Measurements from ENCODE around the gene C5orf22.
"Not testable (repeated sequence)": the region's sequence is repeated elsewhere in the genome, so short reads cannot be mapped to it uniquely, and the experiment has no call there.

Gene C5orf22

GRCh38 chr5:31511305-31511704, 20.8 kb upstream of the C5orf22 start:
- Histone ChIP-seq H3K4me1 (ENCODE audit: control insufficient read depth, insufficient read depth, low read length) (no peaks in the 10 kb centered on the region), H3K27me3 (ENCODE audit: control insufficient read depth, insufficient read depth, low read length) (no peaks in the 10 kb centered on the region), H3K4me3 (ENCODE audit: low read depth, low read length) (no peak overlapping the region), H3K9ac (ENCODE audit: low read length) (no peak overlapping the region), H3K27ac (ENCODE audit: low read depth, low read length) (no peak overlapping the region), H3K9me3 (ENCODE audit: control insufficient read depth, insufficient read depth, low read depth, low read length) (no peaks in the 10 kb centered on the region), H3K36me3 (ENCODE audit: control insufficient read depth, insufficient read depth, low read length) (peaks cover 87% of the 10 kb centered on the region)

- Histone ChIP-seq H3K4me1 (ENCODE audit: control insufficient read depth, insufficient read depth, low read length) (no peaks in the 10 kb centered on the region), H3K4me3 (ENCODE audit: low read depth, low read length) (no peak overlapping the region), H3K9ac (ENCODE audit: low read length) (no peak overlapping the region), H3K27me3 (ENCODE audit: control insufficient read depth, insufficient read depth, low read length) (no peaks in the 10 kb centered on the region), H3K27ac (ENCODE audit: low read depth, low read length) (no peak overlapping the region), H3K9me3 (ENCODE audit: control insufficient read depth, insufficient read depth, low read depth, low read length) (no peaks in the 10 kb centered on the region), H3K36me3 (ENCODE audit: control insufficient read depth, insufficient read depth, low read length) (peaks cover 78% of the 10 kb centered on the region)
Measured at GRCh38 chr5:31516802-31517201, 15.3 kb upstream of the C5orf22 start.

GRCh38 chr5:31523041-31523440, 9.1 kb upstream of the C5orf22 start:
- H3K36me3 ChIP-seq (ENCODE audit: control insufficient read depth, insufficient read depth, low read length) = peaks cover 80% of the 10 kb centered on the region
- no peaks in the 10 kb centered on the region for H3K4me1 ChIP-seq (ENCODE audit: control insufficient read depth, insufficient read depth, low read length)
- H3K27ac ChIP-seq (ENCODE audit: low read depth, low read length) = no peak overlapping the region
- no peaks in the 10 kb centered on the region for H3K27me3 ChIP-seq (ENCODE audit: control insufficient read depth, insufficient read depth, low read length)
- no peaks in the 10 kb centered on the region for H3K9me3 ChIP-seq (ENCODE audit: control insufficient read depth, insufficient read depth, low read depth, low read length)
- H3K9ac ChIP-seq (ENCODE audit: low read length) = no peak overlapping the region
- H3K4me3 ChIP-seq (ENCODE audit: low read depth, low read length) = no peak overlapping the region

- Histone ChIP-seq H3K27ac (ENCODE audit: low read depth, low read length) (no peak overlapping the region), H3K36me3 (ENCODE audit: control insufficient read depth, insufficient read depth, low read length) (peaks cover 52% of the 10 kb centered on the region), H3K27me3 (ENCODE audit: control insufficient read depth, insufficient read depth, low read length) (no peaks in the 10 kb centered on the region)
Measured at GRCh38 chr5:31530541-31531265, 1.4 kb upstream of the C5orf22 start.

GRCh38 chr5:31531543-31531887, 586 bp upstream of the C5orf22 start:
- Histone ChIP-seq H3K4me1 (ENCODE audit: control insufficient read depth, insufficient read depth, low read length) (peaks cover 11% of the 10 kb centered on the region), H3K36me3 (ENCODE audit: control insufficient read depth, insufficient read depth, low read length) (peaks cover 52% of the 10 kb centered on the region), H3K4me3 (ENCODE audit: low read depth, low read length) (peak overlapping the region; percentile 99)

More at GRCh38 chr5:31530541-31531265, 1.4 kb upstream of the C5orf22 start:
- no peaks in the 10 kb centered on the region for H3K9me3 ChIP-seq (ENCODE audit: control insufficient read depth, insufficient read depth, low read depth, low read length)
- H3K9ac ChIP-seq (ENCODE audit: low read length) = peak overlapping the region; percentile 95
- peaks cover 11% of the 10 kb centered on the region for H3K4me1 ChIP-seq (ENCODE audit: control insufficient read depth, insufficient read depth, low read length)
- peak overlapping the region; percentile 99 for H3K4me3 ChIP-seq (ENCODE audit: low read depth, low read length)

GRCh38 chr5:31534527-31535046, 2.5 kb downstream of the C5orf22 start:
- no peak overlapping the region for H3K4me3 ChIP-seq (ENCODE audit: low read depth, low read length)

More at GRCh38 chr5:31531543-31531887, 586 bp upstream of the C5orf22 start:
- H3K27me3 ChIP-seq (ENCODE audit: control insufficient read depth, insufficient read depth, low read length) = no peaks in the 10 kb centered on the region
- no peaks in the 10 kb centered on the region for H3K9me3 ChIP-seq (ENCODE audit: control insufficient read depth, insufficient read depth, low read depth, low read length)
- H3K27ac ChIP-seq (ENCODE audit: low read depth, low read length) = peak overlapping the region; percentile 76
- H3K9ac ChIP-seq (ENCODE audit: low read length) = peak overlapping the region; percentile 95

GRCh38 chr5:31536873-31537272, 4.8 kb downstream of the C5orf22 start:
- no peak overlapping the region for H3K9ac ChIP-seq (ENCODE audit: low read length)
- H3K27me3 ChIP-seq (ENCODE audit: control insufficient read depth, insufficient read depth, low read length) = no peaks in the 10 kb centered on the region
- no peak overlapping the region for H3K4me3 ChIP-seq (ENCODE audit: low read depth, low read length)
- H3K9me3 ChIP-seq (ENCODE audit: control insufficient read depth, insufficient read depth, low read depth, low read length) = no peaks in the 10 kb centered on the region
- H3K4me1 ChIP-seq (ENCODE audit: control insufficient read depth, insufficient read depth, low read length) = peaks cover 4% of the 10 kb centered on the region; the same call in 1 of the 2 replicates
- peaks cover 77% of the 10 kb centered on the region for H3K36me3 ChIP-seq (ENCODE audit: control insufficient read depth, insufficient read depth, low read length)
- no peak overlapping the region for H3K27ac ChIP-seq (ENCODE audit: low read depth, low read length)

More at GRCh38 chr5:31534527-31535046, 2.5 kb downstream of the C5orf22 start:
- Histone ChIP-seq H3K27me3 (ENCODE audit: control insufficient read depth, insufficient read depth, low read length) (no peaks in the 10 kb centered on the region), H3K9ac (ENCODE audit: low read length) (no peak overlapping the region), H3K9me3 (ENCODE audit: control insufficient read depth, insufficient read depth, low read depth, low read length) (no peaks in the 10 kb centered on the region), H3K4me1 (ENCODE audit: control insufficient read depth, insufficient read depth, low read length) (peaks cover 11% of the 10 kb centered on the region), H3K27ac (ENCODE audit: low read depth, low read length) (no peak overlapping the region), H3K36me3 (ENCODE audit: control insufficient read depth, insufficient read depth, low read length) (peaks cover 56% of the 10 kb centered on the region)

- Histone ChIP-seq H3K36me3 (ENCODE audit: control insufficient read depth, insufficient read depth, low read length) (peaks cover 79% of the 10 kb centered on the region), H3K27ac (ENCODE audit: low read depth, low read length) (no peak overlapping the region), H3K27me3 (ENCODE audit: control insufficient read depth, insufficient read depth, low read length) (no peaks in the 10 kb centered on the region), H3K4me3 (ENCODE audit: low read depth, low read length) (no peak overlapping the region), H3K4me1 (ENCODE audit: control insufficient read depth, insufficient read depth, low read length) (peaks cover 4% of the 10 kb centered on the region; the same call in 1 of the 2 replicates), H3K9ac (ENCODE audit: low read length) (no peak overlapping the region), H3K9me3 (ENCODE audit: control insufficient read depth, insufficient read depth, low read depth, low read length) (no peaks in the 10 kb centered on the region)
Measured at GRCh38 chr5:31537349-31537748, 5.2 kb downstream of the C5orf22 start.

GRCh38 chr5:31537851-31538250, 5.8 kb downstream of the C5orf22 start:
- H3K4me1 ChIP-seq (ENCODE audit: control insufficient read depth, insufficient read depth, low read length) = peaks cover 4% of the 10 kb centered on the region; the same call in 1 of the 2 replicates
- H3K9me3 ChIP-seq (ENCODE audit: control insufficient read depth, insufficient read depth, low read depth, low read length) = no peaks in the 10 kb centered on the region
- H3K36me3 ChIP-seq (ENCODE audit: control insufficient read depth, insufficient read depth, low read length) = peaks cover 84% of the 10 kb centered on the region
- H3K27me3 ChIP-seq (ENCODE audit: control insufficient read depth, insufficient read depth, low read length) = no peaks in the 10 kb centered on the region
- H3K4me3 ChIP-seq (ENCODE audit: low read depth, low read length) = no peak overlapping the region
- H3K27ac ChIP-seq (ENCODE audit: low read depth, low read length) = no peak overlapping the region
- H3K9ac ChIP-seq (ENCODE audit: low read length) = no peak overlapping the region

- not testable (repeated sequence) for H3K4me1 ChIP-seq (ENCODE audit: control insufficient read depth, insufficient read depth, low read length); H3K9ac ChIP-seq (ENCODE audit: low read length); H3K27ac ChIP-seq (ENCODE audit: low read depth, low read length); H3K27me3 ChIP-seq (ENCODE audit: control insufficient read depth, insufficient read depth, low read length); H3K4me3 ChIP-seq (ENCODE audit: low read depth, low read length); H3K9me3 ChIP-seq (ENCODE audit: control insufficient read depth, insufficient read depth, low read depth, low read length)
- H3K36me3 ChIP-seq (ENCODE audit: control insufficient read depth, insufficient read depth, low read length) = peaks cover 77% of the 10 kb centered on the region
Measured at GRCh38 chr5:31549114-31549513, 17.0 kb downstream of the C5orf22 start.

GRCh38 chr5:31551878-31552277, 19.8 kb downstream of the C5orf22 start:
- Histone ChIP-seq H3K4me1 (ENCODE audit: control insufficient read depth, insufficient read depth, low read length) (no peaks in the 10 kb centered on the region), H3K4me3 (ENCODE audit: low read depth, low read length) (no peak overlapping the region), H3K36me3 (ENCODE audit: control insufficient read depth, insufficient read depth, low read length) (peaks cover 74% of the 10 kb centered on the region), H3K9me3 (ENCODE audit: control insufficient read depth, insufficient read depth, low read depth, low read length) (no peaks in the 10 kb centered on the region), H3K27ac (ENCODE audit: low read depth, low read length) (no peak overlapping the region), H3K9ac (ENCODE audit: low read length) (no peak overlapping the region), H3K27me3 (ENCODE audit: control insufficient read depth, insufficient read depth, low read length) (no peaks in the 10 kb centered on the region)

Measured in HUES6 (cell line).